Stimulated activated naive CD4-positive, alpha-beta T cell (primary cell): ENCODE measurements around the gene HDDC3.
"Not testable (repeated sequence)": the region's sequence is repeated elsewhere in the genome, so short reads cannot be mapped to it uniquely, and the experiment has no call there.

Experiments used
- DNase-seq, 6 experiments: peaks; one replicate each; lab custom pipeline; 2025; lab: John Stamatoyannopoulos, UW

Gene HDDC3

DNA sequence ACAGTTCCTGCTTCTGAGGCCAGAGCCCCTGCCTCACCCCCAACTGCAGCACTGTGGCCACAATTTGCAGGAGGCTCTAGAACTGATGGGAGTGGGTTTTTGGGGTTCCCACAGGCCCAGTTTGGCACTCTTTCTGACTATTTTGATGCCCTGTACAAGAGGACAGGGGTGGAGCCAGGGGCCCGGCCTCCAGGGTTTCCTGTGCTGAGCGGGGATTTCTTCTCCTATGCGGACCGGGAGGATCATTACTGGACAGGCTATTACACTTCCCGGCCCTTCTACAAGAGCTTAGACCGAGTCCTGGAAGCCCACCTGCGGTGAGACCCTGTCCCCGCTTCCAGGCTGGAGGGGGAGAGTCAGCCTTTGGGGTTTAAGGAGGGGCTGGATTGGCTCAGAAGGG lies 22.4 kb downstream of the HDDC3 start:
- DNase-seq = no peak

DNA sequence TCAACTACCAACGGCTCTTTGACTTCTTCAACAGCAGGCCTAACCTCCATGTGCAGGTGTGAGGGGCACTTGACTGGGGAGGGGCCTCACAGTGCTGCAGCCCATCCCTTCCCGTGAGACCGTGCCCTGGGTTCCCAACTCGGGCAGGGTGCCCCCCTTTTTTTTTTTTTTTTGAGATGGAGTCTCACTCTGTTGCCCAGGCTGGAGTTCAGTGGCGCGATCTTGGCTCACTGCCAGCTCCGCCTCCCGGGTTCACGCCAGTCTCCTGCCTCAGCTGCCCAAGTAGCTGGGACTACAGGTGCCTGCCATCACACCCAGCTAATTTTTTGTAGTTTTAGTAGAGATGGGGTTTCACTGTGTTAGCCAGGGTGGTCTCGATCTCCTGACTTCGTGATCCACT lies 22.9 kb downstream of the HDDC3 start:
- not testable (repeated sequence) for DNase-seq

DNA sequence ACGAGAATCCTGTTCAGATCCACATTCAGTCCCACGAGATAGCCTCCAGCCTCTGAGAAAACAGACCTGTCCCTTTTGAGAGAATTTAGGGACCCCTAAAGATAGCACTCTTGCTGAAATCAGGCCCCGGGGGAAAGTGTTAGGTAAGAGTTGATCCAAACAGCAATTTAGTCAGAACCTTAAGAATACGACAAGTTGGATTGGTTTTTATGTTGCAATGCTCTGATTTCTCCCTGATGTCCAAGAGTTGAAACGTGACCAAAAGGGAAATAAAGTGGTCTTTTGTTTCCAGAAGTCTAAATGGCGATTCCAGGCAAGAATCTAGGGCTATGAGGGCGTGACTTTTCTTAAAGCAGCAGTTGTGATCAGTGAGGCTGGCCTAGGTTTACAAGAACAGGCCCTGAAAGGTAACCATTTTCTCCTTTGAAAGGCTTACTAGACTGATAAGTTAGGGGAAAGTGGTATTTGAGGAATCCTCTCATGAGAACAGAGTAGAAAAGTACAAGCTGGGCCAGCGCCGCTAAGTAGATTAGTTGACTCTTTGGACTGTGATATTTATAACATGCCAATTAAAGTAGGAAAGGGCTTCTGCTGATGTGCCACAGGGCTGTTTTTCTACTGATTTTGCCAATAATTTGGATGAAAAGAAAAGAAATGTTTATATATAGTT lies 24.4 kb downstream of the HDDC3 start:
- no peak for DNase-seq

DNA sequence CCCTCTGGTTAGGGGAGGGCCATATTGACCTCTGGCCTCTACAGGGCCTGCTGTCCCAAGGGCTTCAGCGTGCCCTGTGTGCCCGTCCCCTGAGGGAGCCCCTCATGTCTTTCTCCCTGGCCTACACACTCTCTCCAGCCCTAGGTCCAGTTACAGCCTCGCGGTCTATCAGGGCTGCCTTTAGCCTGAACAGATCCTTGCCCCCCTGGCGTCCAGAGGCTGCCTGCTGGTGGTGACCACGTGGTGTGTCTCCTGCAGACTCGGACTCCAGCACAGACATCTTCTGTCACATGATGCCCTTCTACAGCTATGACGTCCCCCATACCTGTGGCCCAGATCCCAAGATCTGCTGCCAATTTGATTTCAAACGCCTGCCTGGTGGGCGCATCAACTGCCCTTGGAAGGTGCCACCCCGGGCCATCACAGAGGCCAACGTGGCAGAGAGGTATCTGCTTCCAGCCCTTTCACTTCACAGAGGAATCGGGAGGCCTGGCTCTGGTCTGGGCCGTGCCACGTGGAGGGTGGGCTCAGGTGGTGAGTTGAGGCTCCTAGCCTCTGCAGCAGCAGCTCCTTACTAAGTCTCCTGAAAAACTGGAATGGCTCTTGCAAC lies 25.2 kb downstream of the HDDC3 start:
- no peak for DNase-seq

DNA sequence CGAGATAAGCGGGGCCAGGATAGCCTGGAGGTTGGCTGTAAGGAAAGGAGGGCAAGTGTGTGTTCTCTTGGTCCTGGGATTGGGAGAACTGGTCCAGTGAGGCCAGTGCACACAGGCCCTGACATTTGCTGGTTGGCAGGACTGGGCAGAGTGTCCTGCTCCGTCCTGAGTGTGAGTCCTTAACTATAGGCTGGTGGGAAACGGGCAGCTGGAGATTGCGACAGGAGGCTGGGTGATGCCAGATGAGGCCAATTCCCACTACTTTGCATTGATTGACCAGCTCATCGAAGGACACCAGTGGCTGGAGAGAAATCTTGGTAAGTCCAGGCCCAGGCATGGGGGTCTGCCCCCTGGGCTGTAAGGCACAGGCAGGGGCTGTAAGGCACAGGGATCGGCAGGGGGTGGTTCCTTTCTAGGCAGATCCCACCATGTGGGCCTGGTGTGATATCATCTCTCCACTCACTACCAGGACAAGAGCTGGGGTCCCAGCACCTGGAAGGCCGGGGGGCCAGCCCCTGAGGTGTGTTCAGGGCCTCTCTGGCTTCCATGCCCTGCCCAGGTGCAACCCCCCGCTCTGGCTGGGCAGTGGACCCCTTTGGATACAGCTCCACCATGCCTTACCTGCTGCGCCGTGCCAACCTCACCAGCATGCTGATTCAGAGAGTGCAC lies 26.0 kb downstream of the HDDC3 start:
- DNase-seq = no peak

DNA sequence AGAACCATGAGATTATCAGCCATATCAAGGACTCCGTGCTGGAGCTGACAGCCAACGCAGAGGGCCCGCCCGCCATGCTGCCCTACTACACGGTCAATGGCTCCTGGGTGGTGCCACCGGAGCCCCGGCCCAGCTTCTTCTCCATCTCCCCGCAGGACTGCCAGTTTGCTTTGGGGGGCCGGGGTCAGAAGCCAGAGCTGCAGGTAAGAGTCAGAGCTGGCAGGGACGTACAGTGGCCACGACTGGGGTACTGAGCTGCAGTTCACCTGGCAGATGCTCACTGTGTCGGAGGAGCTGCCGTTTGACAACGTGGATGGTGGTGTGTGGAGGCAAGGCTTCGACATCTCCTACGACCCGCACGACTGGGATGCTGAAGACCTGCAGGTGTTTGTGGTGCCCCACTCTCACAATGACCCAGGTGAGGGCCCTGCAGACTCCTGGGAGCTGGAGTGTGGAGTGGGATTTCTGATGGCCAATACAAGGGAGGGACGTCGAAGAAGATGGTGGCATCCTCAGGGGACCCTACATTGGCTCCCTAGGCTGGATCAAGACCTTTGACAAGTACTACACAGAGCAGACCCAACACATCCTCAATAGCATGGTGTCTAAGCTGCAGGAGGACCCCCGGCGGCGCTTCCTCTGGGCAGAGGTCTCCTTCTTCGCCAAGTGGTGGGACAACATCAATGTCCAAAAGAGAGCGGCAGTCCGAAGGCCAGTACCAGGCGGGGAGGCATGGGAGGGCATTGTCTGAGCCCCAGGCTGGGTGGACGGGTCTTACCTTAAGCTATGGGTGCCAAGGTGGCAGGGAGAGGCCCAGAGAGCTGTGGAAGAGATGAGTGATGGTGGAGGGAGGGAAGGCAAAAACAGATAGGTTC lies 26.8 kb downstream of the HDDC3 start:
- DNase-seq = no peak

DNA sequence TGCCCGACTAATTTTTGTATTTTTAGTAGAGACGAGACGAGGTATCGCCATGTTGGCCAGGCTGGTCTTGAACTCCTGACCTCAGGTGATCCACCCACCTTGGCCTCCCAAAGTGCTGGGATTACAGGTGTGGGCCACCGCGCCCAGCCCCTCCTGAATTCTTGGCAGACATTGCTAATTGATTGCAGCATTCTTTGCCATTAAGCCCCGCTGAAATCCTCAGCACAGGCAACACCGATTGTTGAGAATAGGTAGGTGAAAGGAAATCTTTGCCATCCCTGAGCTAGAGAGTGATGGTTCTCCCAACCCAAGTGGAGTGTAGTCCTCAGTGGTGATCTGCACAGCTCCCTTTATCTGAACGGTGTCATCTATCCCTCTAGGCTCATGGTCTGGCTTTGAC lies 27.6 kb downstream of the HDDC3 start:
- no peak for DNase-seq

DNA sequence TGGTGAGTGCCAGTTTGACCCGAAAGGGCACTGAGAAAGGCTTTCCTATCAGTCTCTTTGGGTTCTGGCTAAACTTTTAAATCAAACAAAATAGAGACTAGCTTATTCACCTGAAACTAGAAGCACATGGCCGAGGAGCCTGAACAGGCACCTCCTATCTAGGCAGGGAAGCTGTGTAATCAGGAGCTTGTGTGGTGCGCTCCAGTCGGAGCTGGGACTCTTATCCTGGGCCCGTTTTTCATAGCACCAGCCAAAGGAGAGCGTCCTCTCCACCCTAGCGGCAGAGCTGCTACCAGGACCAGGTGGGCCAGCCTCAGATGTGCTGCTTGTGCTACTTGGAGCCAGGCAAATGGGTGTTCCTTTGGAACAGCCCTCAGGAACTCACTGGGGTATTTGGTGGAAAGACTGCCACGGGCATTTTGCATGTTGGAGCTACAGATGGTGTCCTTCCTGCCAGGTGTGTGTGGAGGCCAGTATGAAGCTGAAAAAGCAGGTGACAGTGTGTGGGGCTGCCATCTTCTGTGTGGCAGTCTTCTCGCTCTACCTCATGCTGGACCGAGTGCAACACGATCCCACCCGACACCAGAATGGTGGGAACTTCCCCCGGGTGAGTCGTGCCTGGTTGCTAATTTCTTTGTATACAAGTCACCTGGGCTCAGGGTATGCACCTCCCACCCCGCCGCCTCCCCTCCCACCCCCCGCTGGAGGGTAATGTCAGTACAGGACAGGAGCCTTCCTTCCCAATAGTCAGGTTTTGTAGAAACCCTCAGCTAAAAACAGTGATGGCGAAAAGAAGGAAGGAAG lies 28.4 kb downstream of the HDDC3 start:
- DNase-seq = no peak

DNA sequence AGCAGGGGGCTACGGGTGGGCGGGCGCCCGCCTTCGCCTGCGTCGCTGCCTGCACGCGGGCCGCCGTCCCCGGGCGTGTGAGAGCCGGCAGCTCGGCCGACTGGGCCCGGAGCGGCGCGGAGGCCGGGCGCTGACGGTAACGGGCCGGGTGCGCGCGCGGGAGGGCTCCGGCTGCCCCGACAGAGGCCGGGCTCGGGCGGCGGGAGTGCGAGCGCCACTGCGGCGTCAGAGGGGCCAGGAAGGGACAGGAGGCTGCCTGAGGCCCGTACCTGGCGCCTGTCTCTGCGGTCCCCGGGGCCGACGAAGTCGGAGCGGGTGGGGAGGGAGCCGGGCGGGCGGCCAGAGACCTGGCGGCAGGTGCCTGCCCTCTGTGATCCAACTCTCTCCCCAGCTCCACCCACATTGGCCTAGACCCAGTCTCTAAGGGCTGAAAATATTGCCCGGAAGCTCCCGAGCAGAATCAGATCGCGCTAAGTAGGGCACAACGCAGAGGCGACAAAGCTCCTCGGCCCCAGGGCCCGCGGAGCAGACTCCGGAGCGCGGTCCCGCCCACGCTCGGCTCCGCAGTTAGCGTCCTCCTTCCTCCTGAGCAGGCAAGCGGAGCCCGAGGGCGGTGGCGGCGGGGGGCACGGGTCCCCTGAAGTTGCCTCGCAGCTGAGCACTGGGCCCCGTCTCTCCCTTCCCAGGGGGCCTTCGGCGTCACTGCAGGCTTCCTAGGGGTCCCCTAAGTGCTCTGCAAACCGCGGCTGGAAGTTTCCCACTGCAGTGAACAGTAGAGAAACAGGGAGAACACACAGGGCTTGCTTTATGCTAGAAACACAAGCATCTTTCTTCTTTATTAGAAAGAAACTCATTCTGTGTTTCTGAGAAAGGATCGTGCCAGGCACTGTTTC lies 29.3 kb downstream of the HDDC3 start, which contains the start of gene MAN2A2:
TSS of gene MAN2A2 (plus strand) at position 463 of the 893 bp plus-strand sequence. CDS start 906 bp downstream, outside the sequence.
- peak; percentile 38 to 80 (median 50) for DNase-seq

DNA sequence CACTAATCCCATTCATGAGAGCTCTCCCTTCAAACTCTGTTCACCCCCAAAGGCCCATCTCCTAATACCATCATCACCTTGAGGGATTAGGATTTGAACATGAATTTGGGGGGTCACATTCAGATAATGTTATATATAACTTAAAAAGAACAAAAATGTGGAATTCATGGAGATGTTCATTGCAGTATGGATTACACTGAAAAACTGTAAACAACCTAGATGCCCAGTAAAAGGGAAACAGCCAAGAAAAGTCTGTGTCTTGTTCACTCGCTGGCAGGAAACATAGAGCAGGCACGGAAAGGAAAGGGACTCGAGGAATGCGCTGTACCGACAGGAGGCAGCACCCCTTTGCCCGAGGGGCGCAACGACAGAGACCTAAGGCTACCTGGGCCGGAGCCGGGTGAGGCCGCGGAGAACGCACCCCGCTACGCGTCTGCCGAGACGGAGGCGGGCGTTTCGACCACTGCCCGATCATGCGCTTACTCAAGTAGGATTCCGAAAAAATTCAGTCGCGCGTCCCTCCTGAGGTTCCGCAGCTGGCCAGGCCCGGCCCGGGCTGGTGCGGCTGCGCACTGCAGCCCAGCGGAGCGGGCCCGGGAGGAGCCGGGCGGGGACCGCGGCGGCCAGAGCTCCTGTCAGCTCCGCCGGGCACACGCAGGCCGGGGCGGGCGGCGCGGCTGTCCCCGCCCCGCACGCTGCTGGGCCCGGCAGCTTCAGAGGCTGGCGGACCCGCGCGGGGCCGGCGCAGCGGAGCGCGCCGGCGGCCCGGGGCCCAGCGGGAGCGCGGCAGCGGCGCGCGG lies 30.1 kb downstream of the HDDC3 start:
- DNase-seq = peak; percentile 51 to 79 (median 62)

DNA sequence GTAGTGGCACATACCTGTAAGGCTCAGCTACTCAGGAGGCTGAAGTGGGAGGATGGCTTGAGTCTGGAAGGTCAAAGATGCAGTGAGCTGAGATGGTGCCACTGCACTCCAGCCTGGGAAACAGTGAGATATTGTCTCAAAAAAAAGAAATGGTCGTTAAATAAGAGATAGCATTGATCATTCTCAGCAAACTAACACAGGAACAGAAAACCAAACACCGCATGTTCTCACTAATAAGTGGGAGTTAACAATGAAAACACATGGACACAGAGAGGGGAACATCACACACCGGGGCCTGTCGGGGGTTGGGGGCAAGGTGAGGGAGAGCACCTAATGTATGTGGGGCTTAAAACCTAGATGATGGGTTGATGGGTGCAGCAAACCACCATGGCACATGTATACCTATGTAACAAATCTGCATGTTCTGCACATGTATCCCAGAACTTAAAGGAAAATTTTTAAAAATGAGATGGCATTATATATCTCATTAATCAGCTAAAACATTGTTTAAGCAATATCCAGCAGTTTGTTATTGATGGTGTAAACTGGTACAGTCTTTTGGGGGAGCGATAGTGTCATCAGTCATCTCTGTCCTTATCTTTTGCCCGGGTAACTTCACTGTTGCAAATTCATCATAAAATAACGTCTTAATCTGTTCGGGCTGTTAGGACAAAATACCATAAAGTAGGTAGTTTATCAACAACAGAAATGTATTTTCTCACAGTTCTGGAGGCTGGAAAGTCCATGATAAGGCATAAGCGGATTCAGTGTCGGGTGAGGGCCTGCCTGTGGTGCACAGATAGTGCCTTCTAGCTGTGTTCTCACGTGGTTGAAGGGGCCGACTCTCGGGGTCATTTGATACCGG lies 30.9 kb downstream of the HDDC3 start:
- no peak for DNase-seq

DNA sequence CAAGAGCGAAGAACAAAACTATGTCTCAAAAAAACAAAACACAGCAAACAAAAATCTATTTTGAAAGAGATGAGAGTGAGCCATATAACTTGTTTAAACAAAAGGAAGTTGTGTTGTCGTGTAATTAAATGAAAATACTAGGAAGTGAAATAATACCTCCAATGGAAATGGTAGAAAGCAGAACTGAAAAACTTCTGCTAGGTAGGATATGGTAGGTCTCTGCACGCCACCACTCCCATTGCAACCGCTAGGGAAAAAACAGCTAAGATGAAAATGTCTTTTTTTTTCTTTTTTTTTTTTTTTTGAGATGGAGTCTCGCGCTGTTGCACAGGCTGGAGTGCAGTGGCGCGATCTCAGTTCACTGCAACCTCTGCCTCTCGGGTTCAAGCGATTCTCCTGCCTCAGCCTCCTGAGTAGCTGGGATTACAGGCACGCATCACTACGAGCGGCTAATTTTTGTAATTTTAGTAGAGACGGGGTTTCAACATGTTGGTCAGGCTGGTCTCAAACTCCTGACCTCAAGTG lies 35.2 kb downstream of the HDDC3 start:
- not testable (repeated sequence) for DNase-seq

DNA sequence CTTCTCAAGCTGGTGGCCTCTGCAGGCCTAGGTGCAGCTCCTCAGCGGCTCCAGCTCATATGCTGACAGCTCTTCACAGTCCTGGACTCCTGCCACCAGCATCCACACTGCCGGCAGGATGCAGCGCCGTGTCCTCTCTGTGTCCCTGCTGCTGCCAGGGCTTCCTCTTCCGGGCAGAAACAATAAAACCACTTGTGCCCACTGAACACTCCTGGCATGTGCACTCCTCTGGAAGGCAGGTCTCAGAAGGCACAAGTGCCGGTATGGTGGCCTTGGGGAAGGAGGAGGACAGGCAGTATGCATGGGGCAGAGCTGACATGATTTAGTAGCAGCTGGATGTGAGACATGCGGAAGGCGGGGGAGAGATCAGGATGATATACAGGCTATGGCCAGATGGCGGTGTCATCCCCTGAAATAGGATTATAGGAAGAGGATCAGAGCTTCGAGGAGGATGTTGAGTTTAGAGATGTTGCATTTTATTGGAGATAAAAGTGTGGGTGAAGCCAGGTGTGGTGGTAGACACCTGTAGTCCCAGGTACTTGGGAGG lies 36.7 kb downstream of the HDDC3 start:
- DNase-seq = no peak

DNA sequence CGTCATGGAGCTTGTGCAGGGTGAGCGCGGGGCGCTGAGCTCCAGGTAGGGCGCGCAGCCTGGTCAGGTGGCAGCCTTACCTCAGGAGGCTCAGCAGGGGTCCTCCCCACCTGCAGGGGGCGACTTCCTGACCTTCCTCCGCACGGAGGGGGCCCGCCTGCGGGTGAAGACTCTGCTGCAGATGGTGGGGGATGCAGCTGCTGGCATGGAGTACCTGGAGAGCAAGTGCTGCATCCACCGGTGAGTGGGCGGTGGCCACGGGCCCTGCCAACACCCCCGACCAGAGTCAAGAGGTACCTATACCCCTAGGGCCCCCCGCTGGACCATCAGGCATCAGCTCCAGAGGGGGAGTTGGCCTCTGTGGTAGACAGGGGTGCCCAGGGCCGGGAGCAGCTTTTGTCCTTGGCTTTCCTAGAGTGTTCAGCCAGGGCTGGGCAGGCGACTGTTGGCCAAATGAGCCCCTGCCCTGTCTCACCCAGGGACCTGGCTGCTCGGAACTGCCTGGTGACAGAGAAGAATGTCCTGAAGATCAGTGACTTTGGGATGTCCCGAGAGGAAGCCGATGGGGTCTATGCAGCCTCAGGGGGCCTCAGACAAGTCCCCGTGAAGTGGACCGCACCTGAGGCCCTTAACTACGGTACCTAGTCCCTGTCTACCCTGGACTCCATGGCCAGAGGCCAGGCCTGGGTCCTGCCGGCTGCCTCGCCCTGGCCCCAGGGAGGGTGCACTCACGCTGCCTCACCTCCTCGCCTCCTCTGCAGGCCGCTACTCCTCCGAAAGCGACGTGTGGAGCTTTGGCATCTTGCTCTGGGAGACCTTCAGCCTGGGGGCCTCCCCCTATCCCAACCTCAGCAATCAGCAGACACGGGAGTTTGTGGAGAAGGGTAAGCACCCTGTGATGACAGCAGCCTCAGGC lies 38.9 kb downstream of the HDDC3 start:
- DNase-seq = no peak

DNA sequence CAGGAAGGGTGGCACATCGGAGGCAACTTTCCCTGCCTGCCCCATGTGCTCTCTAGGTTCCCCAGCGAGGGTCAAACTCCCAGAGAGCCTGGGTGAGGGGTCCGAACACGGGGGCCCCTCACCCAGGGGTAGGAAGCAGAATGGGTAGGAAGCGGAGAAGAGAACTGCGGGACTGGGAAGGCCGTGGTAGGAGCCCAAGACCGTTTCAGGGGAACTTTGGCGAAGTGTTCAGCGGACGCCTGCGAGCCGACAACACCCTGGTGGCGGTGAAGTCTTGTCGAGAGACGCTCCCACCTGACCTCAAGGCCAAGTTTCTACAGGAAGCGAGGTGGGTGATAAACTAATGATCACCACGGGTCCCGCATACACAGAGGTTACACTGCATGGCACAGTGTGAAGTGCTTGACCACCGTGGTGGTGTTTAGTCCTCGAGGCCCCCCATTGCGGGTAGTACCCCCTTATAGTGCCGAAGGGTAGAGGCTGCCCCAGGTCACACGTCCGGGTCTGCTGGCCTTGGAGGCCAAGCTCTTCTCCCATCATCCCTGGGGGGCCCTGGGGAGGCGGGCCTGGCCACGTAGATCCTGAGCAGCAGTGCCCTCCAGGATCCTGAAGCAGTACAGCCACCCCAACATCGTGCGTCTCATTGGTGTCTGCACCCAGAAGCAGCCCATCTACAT lies 39.7 kb downstream of the HDDC3 start:
- no peak for DNase-seq

DNA sequence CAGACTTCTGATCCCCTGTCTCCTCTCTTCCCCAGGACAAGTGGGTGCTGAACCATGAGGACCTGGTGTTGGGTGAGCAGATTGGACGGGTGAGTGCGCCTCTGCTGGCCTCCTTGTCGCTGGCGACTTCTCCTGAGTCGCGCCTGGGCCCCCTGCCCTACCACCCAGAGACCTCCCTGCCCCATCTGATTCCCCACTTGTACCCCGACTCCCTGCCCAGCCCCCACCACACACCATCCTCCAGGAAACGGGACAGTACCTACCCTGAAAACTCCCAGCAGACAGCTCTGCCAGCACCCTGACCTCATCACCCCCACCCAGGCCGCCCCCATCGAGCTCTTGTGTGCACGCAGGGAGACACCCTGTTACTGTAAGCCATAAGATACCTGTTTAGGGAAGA lies 40.3 kb downstream of the HDDC3 start:
- DNase-seq = no peak
